ENCODE data around the gene LGR4.
A peak's percentile ranks its signal among the peaks of the same experiment; 100 is the strongest.
"Not testable (repeated sequence)": the region's sequence is repeated elsewhere in the genome, so short reads cannot be mapped to it uniquely, and the experiment has no call there.

LGR4 gene

GRCh38 chr11:27372164-27372563 lies 100.4 kb downstream of the LGR4 start:
- no peak for DNase-seq

GRCh38 chr11:27371489-27371888 lies 101.1 kb downstream of the LGR4 start:
- DNase-seq, result no peak

GRCh38 chr11:27370374-27370773 lies 102.2 kb downstream of the LGR4 start:
- DNase-seq, result no peak

GRCh38 chr11:27367881-27368280 lies 104.7 kb downstream of the LGR4 start:
- DNase-seq, result no peak

- DNase-seq, result no peak
Observed at GRCh38 chr11:27363576-27364117, 108.9 kb downstream of the LGR4 start.

- peak; percentile 93 for DNase-seq
Observed at GRCh38 chr11:27362749-27363575, 109.6 kb downstream of the LGR4 start, which contains the start of gene CCDC34. TSS of gene CCDC34 (minus strand) at chr11:27363215. CDS start at chr11:27363194, 21 bp downstream.

- DNase-seq, result no peak
Observed at GRCh38 chr11:27361649-27362431, 110.8 kb downstream of the LGR4 start.

- DNase-seq, result peak; percentile 79
Observed at GRCh38 chr11:27358296-27358695, 114.3 kb downstream of the LGR4 start.

- DNase-seq, result no peak
Observed at GRCh38 chr11:27357250-27357649, 115.3 kb downstream of the LGR4 start.

- no peak for DNase-seq
Observed at GRCh38 chr11:27356624-27357222, 115.9 kb downstream of the LGR4 start.

- DNase-seq, result peak; percentile 13
Observed at GRCh38 chr11:27355575-27356104, 117.0 kb downstream of the LGR4 start.

GRCh38 chr11:27354359-27354965 lies 118.1 kb downstream of the LGR4 start:
- no peak for DNase-seq

GRCh38 chr11:27353593-27354358 lies 118.8 kb downstream of the LGR4 start:
- DNase-seq, result peak; percentile 6

GRCh38 chr11:27352781-27353180 lies 119.8 kb downstream of the LGR4 start:
- DNase-seq, result no peak

- no peak for DNase-seq
Observed at GRCh38 chr11:27350511-27350910, 122.1 kb downstream of the LGR4 start.

GRCh38 chr11:27349919-27350318 lies 122.7 kb downstream of the LGR4 start:
- no peak for DNase-seq

GRCh38 chr11:27348340-27348873 lies 124.2 kb downstream of the LGR4 start:
- no peak for DNase-seq

GRCh38 chr11:27347359-27348339 lies 124.9 kb downstream of the LGR4 start:
- no peak for DNase-seq

GRCh38 chr11:27339941-27340340 lies 132.6 kb downstream of the LGR4 start:
- no peak for DNase-seq

- not testable (repeated sequence) for DNase-seq
Observed at GRCh38 chr11:27334764-27335163, 137.8 kb downstream of the LGR4 start.

Measured in inflammatory macrophage treated with lipopolysaccharide for 4 hours (primary cell).